HT1080 (cell line): ENCODE results near the gene RTBDN. TPM values are rescaled to one million over a fixed set of nuclear protein-coding genes. Genes with fewer than 3 reads are reported as not detected.

Experiments used
- DNase-seq: peaks from one replicate; pipeline ENCODE4 v3.0.0-alpha.2; 2015; ENCODE audit warnings: low read depth
- small RNA-seq: library from RNA; depleted of rRNA; stranded (forward); fragments of <200 nt; gene quantifications from one replicate; pipeline ENCODE3, GENCODE V24; 2014
- total RNA-seq: library from RNA; depleted of rRNA; stranded (reverse); fragments of >200 nt; shearing (Covaris generic); gene quantifications from 2 replicates; pipeline ENCODE4 v1.2.3, GENCODE V29; 2014; rRNA removed

The RTBDN gene
- total RNA-seq, 1 experiment from 2014 or later, result not detected

DNA sequence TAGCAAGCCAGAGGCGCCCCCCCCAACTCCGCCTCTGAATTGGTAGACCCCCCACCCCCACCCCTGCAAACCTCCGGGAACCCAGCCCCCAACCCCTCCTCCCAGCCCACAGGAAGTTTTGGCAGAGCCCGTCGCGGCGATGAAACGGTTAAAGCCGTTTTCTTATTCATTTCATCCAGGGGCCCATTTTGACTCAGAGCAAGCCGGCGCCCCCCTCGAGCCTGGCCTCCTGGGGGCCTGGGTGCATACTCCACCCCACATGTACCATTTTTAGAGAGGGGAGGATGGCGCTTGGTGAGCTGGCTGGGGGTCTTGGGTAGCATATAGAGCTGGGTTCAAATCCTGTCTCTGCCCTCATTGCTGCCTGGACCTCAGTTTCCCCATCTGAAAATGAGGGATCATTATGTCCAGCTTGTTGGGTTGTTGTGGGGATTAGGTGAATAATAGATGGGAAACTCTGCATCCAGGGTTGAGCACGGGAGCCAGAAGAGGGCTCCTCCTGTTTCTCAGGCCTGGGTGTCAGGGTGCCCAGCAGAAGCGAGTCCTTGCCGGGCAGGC lies 51.0 kb downstream of the RTBDN start:
- DNase-seq, result no peak

DNA sequence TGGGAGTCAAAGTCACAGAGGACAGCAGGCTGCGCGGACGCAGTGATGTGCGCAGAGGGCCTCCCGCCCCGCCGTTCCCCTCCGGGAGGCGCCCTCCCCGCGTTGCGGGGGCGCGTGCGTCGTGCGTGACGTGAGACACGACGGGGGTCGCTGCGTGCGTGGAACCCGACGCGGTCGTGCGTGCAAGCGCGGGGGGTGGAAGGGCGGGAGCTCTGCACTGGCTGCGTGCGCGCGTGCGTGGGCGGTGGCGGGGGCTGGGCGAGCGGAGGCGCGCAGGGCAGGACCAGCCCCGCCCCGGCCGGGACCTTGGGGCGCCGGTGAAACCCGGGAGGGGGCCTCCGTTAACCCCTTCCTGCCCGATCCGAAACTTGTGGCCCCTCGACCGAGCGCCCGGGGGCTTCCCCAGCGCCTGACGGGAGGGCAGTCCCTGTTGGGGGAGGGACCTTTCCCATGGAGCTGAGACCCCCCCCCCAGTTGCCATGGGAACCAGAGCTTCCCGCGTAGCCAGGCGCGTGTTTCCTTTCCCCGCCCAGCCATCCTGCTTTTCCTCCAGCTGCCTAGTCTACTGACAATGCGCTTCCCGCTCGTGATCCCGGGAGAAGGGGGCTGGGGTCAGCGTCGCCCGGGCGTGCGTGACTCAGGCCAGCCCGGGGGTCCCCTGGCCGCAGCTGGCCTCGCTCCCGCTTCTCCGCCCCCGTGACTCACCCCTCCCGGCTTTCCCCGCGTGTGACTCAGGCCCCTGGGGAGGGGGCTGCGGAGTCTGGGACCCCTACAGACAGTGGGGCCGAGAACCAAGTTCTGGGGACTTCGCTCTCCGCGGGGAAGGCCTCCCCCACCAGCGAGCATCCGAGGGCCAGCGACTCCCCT lies 51.7 kb downstream of the RTBDN start:
- peak; percentile 80 for DNase-seq

DNA sequence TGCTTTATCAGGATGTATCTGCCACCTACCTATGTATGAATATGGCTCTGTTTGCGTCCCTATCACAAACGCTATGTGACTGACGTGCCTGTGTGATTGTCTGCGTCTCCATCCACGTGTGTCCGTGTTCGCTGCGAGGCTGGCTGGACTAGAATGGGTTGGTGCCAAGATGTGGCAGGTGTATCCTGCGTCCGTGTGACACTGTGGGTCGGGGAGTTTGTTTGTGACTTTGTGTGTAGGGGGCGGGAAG lies 52.3 kb downstream of the RTBDN start:
- DNase-seq, result no peak

DNA sequence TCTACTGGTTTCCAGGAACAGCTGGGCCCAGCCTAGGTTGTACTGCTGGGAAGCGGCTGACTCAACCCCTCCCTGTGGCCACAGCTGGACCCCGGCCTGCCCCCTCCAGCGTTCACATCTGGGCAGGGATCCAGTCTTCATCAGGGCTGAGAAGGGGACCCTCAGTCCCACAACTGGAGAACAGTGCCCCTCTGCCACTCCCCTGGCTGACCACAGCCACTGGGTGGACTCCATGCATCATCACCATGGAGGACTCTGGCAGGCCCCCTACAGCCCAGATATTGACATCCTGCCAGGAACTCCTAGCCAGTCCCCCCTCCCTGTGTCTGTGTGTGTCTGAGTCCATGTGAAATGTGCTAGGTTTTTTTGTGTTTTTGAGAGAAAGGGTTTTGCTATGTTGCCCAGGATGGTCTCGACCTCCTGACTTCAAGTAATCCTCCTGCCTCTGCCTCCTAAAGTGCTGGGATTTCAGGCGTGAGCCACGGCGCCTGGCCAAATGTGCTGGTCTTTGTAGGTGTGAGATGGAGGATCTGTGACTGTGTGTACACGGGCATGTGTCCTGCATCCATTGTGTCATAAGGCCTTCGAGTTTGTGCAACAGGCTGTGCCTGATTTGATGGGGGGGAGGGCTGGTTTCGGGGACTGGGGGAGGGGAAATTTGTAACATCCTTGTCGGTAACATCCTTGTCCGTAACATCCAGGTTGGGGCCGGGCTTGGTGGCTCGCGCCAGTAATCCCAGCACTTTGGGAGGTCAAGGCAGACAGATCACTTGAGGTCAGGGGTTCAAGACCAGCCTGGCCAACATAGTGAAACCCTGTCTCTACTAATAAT lies 55.0 kb downstream of the RTBDN start:
- DNase-seq, result peak; percentile 72

DNA sequence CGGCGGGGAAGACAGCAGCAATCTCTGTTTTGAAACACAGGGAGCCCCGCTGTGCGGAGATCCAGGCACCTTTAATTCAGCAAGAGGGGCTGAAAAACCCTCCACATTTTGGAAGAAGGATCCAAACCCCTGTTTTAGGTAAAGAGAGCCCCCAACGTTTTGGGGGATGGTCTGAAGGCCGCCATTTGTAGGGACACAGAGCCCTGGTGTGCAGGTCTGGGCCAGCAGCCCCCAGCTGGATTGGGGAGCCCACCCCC lies 55.5 kb downstream of the RTBDN start:
- DNase-seq, result no peak

DNA sequence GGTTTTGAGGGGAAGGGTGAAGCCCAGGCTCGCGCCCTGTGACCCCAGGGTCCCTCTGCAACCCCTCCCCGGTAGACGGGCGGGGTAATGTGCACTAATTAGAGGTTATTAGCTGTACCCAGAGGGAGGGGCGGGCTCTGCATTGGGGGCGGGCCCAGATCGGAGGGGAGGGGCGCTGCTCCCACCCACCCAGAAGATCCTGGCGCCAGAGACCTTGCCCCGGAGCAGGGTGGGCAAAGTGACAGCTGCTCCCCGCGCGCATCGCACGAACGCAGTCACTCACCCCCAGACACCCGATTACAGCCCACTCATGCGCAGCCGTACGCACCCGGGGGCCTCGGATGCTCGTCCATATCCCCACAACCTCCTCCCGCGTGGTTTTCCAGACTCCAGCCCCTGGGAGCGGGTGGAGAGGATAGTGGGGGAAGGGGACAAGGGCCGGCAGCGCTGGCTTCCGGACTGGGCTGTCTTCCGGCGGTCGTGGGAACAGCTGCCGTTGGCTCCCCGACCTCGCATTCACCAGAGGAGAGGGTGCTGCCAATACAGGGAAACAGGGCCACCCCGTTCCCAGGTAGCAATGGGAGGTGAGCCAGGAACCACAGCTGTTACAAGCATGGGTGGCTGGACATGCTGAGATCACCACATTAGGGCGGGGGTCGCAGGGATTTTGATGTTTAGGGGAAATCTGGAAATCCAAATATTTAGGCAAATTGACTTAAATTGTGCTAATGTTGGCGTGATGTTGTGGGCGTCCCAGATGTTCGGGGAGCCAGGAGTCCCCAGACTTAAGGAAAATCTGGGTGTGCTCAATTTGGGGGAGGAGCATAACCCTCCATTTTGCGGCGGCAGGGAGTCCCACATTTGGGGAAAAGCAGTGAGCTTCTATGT lies 56.1 kb downstream of the RTBDN start:
- DNase-seq, result peak; percentile 80

DNA sequence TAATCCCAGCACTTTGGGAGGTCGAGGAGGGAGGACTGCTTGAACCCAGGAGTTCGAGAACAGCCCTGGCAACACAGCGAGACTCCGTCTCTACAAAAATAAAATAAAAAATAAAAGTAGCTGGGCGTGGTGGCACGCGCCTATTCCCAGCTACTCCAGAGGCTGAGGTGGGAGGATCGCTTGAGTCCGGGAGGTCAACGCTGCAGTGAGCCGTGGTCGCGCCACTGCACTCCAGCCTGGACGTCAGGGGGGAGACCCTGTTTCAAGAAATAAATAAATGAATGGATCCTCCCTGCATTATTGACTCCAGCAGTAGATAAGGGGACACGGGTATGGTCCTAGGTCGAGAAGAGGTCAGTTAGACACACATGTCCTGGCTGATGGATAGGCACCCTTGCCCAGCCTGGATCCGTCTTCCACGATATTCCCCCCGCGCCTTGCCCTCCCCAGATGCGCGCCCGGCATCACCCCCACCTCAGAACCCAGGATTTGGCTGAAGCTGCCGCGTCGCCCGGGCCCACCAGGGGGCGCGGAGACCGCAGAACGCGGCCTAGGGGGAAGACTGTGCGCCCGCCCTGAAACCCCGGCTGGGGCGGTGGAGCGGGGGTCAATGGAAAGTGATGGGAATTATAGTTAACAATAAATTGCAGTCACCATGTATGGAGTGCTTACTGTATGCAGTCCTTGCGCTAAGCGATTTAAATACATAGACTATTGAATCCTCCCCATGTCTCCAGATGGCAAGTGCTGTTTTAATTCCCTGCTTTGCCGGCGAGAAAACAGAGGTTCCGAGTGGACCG lies 57.0 kb downstream of the RTBDN start:
- DNase-seq, result peak; percentile 73

Small RNAs within 50 kb of the gene (small RNA-seq; reads per million reads assigned to genes)
- gene MIR5684 (not detected), gene MIR6794 (not detected)

Other genes with a start within 250 kb of the RTBDN start
- 3.4 and 7.0 TPM in 2 replicates for gene ZNF490, start 223.8 kb downstream of the RTBDN start, total RNA-seq
- gene ZNF791, start 223.7 kb downstream of the RTBDN start, total RNA-seq, result 19.9 and 20.5 TPM in 2 replicates
- gene MAN2B1, start 167.8 kb downstream of the RTBDN start, total RNA-seq, result 31.2 and 38.5 TPM in 2 replicates
- gene WDR83, start 167.8 kb downstream of the RTBDN start, total RNA-seq, result 12.5 and 18.2 TPM in 2 replicates
- gene DHPS, start 152.7 kb downstream of the RTBDN start, total RNA-seq, result 90.0 and 103 TPM in 2 replicates
- not detected in 2 replicates for gene GNG14, start 146.6 kb downstream of the RTBDN start, total RNA-seq
- gene FBXW9, start 137.9 kb downstream of the RTBDN start, total RNA-seq, result 14.0 and 22.2 TPM in 2 replicates
- gene TNPO2, start 110.6 kb downstream of the RTBDN start, total RNA-seq, result 11.8 and 19.1 TPM in 2 replicates
- 290 and 342 TPM in 2 replicates for gene TRIR, start 99.9 kb downstream of the RTBDN start, total RNA-seq
- 138 and 140 TPM in 2 replicates for gene GET3, start 97.1 kb downstream of the RTBDN start, total RNA-seq
- not detected in 2 replicates for gene BEST2, start 82.8 kb downstream of the RTBDN start, total RNA-seq
- 4.7 and 6.9 TPM in 2 replicates for gene HOOK2, start 59.0 kb downstream of the RTBDN start, total RNA-seq
- gene JUNB, start 43.1 kb downstream of the RTBDN start, total RNA-seq, result 33.9 and 38.1 TPM in 2 replicates
- gene PRDX2, start 32.8 kb downstream of the RTBDN start, total RNA-seq, result 88.6 and 94.3 TPM in 2 replicates
- not detected in 2 replicates for gene THSD8, start 32.5 kb downstream of the RTBDN start, total RNA-seq
- gene RNASEH2A, start 28.0 kb downstream of the RTBDN start, total RNA-seq, result 52.9 and 68.6 TPM in 2 replicates
- 1.9 and 3.2 TPM in 2 replicates for gene MAST1, start 3.9 kb upstream of the RTBDN start, total RNA-seq
- 0.70 and 0.74 TPM in 2 replicates for gene DNASE2, start 46.9 kb upstream of the RTBDN start, total RNA-seq
- not detected in 2 replicates for gene KLF1, start 52.6 kb upstream of the RTBDN start, total RNA-seq
- gene GCDH, start 56.6 kb upstream of the RTBDN start, total RNA-seq, result 29.0 and 29.7 TPM in 2 replicates
- 0.24 TPM in 1 of 2 replicates, not detected in the other for gene SYCE2, start 84.7 kb upstream of the RTBDN start, total RNA-seq
- gene FARSA, start 99.1 kb upstream of the RTBDN start, total RNA-seq, result 192 and 239 TPM in 2 replicates
- 1,453 and 1,684 TPM in 2 replicates for gene CALR, start 104.0 kb upstream of the RTBDN start, total RNA-seq
- gene RAD23A, start 111.3 kb upstream of the RTBDN start, total RNA-seq, result 178 and 212 TPM in 2 replicates
- gene GADD45GIP1, start 122.6 kb upstream of the RTBDN start, total RNA-seq, result 75.2 and 77.3 TPM in 2 replicates
- 0.17 and 0.31 TPM in 2 replicates for gene DAND5, start 135.0 kb upstream of the RTBDN start, total RNA-seq
- 12.4 and 21.7 TPM in 2 replicates for gene NFIX, start 160.9 kb upstream of the RTBDN start, total RNA-seq